ENCODE measurements around the gene NAAA.
"Not testable (repeated sequence)": the region's sequence is repeated elsewhere in the genome, so short reads cannot be mapped to it uniquely, and the experiment has no call there.

GRCh38 chr4:75962072-75962471 is 21.3 kb upstream of the NAAA start:
- not testable (repeated sequence) for TF ChIP-seq CTCF, POLR2A (IDR thresholded peaks at IDR 0.05)
